D341Med (cell line): Measurements from ENCODE around the gene SKIDA1.

Experiments used
- DNase-seq: peaks from one replicate; pipeline ENCODE4 v3.0.0; 2012; ENCODE audit warnings: low spot score

Gene SKIDA1

GRCh38 chr10:21482821-21483220, 42.7 kb downstream of the SKIDA1 start:
- no peak for DNase-seq

GRCh38 chr10:21481407-21481806, 44.1 kb downstream of the SKIDA1 start:
- DNase-seq, result no peak

- DNase-seq, result no peak
These were observed 45.7 kb downstream of the SKIDA1 start for GRCh38 chr10:21479570-21480315.

- DNase-seq, result no peak
These were observed 50.1 kb downstream of the SKIDA1 start for GRCh38 chr10:21475393-21475792.

- DNase-seq, result no peak
These were observed 51.9 kb downstream of the SKIDA1 start for GRCh38 chr10:21473541-21473940.

- DNase-seq, result no peak
These were observed 52.3 kb downstream of the SKIDA1 start for GRCh38 chr10:21473135-21473534.

GRCh38 chr10:21468086-21468485, 57.4 kb downstream of the SKIDA1 start:
- DNase-seq, result no peak

- no peak for DNase-seq
These were observed 57.8 kb downstream of the SKIDA1 start for GRCh38 chr10:21467633-21468032.

GRCh38 chr10:21464134-21464533, 61.3 kb downstream of the SKIDA1 start:
- DNase-seq, result no peak
